SH-SY5Y (cell line): ENCODE results near the gene CRYBB3.

ENCODE experiments used
- GATA2 ChIP-seq: IDR thresholded peaks from 2 replicates; pipeline ENCODE4 v1.6.1; 2011; ENCODE audit warnings: mild to moderate bottlenecking, low read depth, low read length
- GATA3 ChIP-seq: IDR thresholded peaks from 2 replicates; pipeline ENCODE4 v1.6.1; 2011; ENCODE audit warnings: low read depth, mild to moderate bottlenecking, low read length, moderate library complexity

- TF ChIP-seq GATA2 (no peak), GATA3 (no peak)
These were observed 3.3 kb upstream of the CRYBB3 start for GRCh38 chr22:25196326-25196725.
